ENCODE results near the gene MEF2D.

Gene MEF2D

DNA sequence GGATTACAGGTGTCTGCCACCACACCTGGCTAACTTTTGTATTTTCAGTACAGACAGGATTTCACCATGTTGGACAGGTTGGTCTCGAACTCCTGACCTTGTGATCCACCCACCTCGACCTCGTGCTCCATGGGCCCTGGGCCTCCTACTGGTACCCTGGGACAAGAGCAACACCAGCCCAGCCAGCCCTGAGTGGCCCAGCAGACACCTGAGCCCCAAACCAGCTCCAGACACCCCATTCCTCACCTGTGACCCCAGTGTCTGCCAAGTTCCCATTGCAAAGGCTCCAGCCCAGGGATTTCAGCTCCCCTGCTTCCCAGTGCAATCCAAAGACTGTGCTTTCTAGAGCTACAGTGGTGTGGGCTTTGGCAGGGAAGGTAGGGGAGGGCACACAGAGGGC, 14.6 kb downstream of the MEF2D start:
- DNase-seq, result no peak

DNA sequence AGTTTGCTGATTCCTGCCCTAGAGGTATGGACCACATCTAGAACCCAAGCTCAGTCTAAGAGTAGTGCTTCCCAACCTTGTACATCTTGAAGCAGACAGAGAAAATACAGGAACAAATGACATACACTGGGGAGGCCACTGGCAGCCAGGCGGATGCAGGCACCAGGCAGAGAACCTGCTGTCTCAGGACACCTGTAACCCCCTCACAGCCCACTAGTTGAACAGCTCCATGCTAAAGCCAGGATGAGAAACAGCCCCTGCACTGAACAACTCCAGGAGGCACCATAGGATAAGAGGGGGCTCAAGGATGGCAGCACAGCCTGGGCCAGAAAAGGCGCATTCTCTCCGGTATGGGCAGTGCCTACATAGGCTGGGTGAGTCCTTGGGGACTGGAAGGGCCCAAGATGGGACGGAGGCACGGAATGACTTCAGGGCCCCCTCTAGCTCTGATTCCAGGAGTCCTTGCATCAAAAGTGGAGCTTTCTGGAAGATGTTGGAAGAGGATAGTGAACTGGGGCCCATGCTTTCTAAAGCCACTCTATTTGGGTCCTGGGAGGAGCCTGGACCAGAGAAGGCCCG, 16.0 kb downstream of the MEF2D start:
- DNase-seq, result no peak

DNA sequence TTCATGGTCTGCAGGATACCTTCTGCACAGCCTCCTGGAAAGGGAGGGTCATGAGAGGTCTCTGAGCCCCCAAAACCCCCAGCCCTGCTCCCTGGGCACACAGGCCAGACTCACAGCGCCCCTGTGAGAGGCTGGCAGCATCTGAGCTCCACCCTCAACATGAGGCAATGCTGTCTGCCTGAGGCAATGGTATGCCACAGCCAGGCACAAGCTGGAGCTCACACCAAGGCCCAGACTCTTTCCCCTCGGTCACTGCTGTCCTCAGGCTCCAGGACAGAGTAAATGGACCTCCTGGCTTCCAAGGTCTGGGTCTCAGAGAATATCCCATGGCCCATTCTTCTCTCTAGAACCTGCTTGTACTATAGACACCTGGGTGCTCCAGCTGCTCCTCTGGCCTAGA, 17.2 kb downstream of the MEF2D start:
- no peak for DNase-seq

DNA sequence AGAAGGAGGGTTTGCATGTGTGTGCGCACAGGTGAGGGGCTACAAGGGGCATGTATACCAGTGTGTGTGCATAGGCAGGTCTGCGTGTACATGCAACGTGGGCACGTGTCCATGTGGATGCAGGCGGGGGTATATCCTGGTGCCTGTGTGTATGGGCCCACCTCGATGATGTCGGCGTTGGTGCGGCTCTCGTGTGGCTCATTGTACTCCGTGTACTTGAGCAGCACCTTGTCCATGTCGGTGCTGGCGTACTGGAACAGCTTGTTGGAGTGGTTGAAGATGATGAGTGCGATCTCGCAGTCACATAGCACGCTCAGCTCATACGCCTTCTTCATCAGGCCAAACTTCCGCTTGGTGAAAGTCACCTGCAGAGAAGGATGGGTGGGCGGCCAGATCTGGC, 18.3 kb downstream of the MEF2D start:
- DNase-seq, result no peak

DNA sequence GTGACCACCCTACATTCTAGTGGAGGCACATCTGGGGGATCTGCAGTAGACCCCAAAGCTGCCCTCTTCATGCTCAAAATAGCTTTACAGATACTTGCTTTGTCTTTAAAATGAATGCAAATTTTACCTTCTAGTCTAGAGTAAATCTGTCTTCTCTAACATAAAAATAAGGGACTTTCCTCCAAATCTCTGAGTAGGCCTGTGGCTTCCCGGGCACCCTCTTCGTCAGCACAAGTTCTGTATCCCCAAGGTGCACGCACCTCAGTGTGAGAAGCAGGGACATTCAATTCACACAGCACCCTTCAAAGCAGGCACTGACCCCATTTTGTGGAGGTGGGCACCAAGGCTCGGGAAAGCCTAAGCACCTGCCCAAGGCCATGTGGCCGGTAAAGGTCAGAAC, 19.0 kb downstream of the MEF2D start:
- DNase-seq, result no peak

DNA sequence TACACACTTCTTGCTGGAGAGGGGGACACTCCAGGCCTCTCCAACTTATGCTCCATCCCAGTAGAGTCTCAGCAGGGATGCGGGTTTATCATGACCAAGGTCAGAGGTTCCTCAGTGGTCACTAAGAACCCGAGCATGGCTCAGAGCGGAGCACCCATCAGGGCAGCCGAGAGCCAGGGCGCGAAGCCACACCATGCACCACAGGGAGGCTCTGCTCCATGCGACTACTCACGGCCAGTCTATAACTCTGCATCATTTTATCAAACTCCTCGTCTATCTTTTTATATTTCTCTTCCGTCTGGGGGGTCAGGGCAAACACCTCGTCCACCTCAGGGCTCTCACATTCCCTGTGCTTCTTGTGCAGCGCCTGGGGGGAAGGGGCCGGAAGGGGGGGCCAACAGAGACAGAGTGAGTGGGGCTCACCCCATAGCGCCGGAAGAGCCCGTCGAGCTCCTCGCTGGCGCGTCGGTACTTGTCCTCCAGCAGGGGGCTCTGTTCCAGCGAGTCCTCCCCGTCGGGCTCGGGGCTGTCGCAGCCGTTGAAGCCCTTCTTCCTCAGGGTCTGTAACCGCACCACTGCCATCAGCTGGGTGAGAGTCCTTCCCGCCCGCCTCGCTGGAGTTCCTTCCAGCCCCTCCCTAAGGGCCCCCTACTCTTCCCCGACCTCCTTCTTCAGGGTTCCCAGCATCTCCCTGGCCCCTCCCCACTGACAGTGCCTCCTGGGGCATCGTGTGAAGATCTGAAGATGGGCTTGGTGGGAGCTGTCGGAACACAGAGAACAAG, 20.0 kb downstream of the MEF2D start:
- peak; percentile 62 for DNase-seq

DNA sequence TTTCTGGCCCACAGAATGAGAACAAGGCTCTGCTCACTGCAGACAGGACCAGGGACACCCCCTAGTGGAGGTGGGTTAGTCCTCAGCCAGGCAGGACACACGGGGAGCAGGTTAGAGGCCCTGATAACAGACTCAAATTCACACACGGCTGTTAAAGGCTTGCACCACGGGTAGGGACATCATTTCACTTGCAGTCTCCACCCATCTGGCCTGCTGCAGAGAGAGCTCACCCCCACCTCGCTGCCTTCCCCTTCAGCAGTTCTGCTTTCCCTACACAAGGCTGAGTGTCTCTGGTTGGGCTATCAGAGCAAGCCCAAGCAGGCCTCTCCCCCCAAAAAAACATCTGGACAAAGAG, 20.6 kb downstream of the MEF2D start:
- DNase-seq, result no peak

DNA sequence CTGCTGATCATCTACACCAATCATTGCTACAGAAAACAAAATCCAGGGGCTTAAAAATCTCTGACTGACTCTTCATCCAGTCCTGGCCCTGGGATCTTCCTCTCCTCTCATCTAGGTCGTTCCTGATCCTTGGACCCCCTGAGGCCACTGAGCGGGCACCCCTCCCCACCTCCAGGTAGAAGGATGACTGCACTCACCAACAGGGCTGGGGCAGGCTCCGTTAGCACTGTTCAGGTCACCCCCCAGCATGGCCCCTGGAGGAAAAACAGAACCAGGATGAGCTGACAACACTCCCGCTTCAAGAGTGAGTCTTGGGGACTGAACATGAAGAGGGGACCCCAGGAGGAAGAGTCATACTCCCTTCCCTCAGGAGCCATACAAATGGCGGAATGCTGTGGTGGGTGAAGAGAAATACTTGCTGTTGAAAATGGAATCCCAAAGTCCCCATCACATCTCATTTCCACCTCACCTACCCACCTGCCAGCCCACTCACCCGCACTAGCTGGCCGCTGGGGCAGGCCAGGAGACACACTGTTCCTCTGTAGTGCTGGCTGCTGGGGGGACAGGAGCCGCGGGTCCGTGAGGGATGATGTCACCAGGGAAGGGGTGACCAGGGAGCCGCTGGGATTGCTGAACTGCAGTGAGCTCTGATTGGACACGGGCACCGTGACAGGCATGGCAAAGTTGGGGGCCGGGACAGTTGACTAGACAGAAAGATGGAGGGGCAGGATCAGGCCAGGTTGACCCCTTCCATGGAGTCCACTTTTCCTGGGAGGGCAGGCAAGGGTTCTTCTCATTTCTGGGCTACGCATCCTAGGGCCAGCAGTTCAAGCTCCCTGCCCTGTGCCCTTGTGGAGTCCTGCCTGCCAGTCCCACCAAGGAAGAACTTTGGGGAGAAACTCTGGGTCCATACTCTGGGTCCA, 21.2 kb downstream of the MEF2D start:
- DNase-seq, result no peak

DNA sequence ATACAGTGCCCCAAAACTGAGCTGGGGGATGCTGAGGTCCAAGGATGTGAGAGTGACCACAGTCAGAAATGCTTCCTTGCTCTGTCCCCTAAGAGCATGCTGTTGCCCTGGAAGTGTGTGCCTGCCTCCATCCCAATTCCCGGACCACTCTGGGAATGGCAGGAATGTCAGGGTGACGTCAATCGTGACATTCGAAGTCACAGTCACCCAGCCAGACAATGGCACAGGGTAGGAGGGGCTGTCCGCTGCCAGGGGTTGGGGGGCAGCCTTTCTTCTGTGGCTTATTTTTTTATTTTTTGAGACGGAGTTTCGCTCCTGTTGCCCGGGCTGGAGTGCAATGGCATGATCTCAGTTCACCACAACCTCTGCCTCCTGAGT, 22.3 kb downstream of the MEF2D start:
- DNase-seq, result no peak

DNA sequence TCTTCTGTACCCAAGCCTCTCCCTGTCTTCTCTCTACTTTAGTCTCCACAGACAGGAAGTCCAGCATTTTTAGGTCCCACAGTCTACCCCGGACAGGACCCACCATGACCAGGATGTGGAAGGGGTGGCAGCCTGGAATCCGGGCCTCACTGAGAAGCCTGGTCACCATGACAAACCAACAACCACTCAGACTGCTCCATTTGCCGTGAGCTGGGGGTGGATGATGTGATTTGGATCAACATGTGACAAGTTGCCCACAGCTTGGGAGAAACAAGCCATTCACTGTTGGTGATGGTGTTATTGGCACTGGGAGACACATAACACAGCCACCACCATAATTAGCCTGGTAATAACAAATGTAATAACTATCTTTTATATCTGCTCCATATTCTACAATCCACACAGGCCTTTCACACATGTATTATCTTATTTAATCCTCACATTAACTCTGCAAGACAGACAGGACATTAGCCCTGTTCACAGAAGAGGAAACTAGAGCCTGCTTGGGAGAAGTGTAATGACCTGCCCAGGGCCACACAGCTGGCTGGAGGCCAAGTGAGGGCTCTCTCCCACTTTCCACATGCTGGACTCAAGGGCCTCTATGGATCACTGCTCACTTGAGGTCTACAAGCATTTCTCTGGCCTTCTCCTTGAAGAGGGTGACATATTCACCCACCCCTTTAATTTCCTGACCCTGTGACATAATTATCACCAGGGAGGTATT, 22.9 kb downstream of the MEF2D start:
- no peak for DNase-seq

DNA sequence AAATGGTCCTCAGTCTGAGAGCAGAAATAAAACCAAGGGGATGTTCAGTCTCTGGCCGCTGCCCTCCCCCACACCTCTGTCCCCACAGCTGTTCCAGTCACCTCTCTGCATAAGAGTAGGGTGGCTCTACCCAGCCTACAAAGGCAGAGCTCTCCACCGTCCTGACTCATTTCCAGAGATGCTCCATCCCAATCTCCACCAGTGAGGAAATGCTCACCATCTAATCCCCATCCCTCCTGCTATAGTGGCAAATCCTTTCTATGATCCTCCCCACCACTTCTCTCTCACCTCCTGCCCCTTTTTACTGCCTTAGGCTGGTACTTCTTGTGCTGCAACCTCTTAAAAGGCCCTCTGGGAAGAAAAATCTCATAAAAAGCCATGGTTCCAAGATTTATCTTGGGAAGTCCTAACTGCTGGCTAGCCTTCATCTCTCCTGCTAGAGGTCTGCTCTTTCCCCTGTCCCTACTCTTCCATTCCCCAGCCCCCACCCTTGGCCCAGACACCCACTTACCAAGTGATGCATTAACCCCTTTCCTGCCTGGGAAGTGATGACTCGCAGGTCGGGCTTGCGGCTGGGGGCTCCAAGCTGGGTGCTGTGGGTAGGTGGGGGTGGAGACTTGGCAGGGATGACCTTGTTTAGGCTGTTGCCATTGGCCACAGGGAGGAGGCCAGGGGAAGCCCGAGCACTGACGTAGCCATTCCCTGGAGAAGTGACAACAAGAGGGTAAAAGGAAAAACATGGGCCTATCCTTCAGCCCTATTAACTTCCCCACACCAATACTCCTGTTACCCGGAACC, 23.9 kb downstream of the MEF2D start:
- no peak for DNase-seq

DNA sequence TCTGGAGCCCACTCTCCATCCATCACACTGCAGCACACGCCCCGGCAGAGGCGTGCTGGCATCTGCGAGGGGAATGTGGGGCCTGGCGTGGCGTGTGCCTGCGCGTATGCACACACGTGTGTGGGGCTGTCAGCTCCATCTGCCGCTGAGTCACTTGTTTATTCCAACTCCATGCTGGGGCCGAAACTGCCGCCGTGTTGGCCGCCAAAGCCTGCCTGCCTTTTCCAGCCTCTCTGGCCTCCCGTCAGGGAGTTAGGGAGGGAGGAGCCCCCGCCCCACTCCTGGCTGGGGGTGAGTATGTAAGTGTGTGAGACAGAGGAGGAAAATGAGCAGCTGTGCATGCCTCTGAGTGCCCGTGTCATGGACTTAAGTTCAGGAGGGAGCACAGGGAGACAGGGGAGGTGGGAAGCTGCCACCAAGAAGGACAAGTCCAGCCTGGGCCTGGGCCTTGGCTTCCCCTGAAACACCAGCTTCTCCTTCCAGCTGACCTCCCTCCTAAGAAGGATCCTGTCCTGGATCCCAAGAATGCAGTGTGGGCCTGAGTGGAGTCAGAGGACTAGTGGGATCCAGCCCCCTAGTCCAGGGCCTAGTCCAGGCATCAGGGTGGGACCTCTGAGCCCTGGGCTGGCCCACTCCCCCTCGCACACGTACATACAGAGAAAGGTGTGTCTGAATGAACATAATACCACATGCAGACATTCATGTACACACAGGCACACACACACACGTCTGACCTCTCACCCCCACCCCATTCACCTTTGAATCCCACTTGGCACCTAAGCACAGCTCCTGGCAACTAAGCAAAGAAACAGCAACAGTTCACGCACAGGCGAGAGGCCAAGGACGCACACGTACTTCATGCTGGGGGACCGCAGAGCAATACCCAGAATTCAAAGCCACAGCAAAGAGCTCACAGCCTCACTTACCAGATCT, 24.7 kb downstream of the MEF2D start:
- DNase-seq, result no peak

DNA sequence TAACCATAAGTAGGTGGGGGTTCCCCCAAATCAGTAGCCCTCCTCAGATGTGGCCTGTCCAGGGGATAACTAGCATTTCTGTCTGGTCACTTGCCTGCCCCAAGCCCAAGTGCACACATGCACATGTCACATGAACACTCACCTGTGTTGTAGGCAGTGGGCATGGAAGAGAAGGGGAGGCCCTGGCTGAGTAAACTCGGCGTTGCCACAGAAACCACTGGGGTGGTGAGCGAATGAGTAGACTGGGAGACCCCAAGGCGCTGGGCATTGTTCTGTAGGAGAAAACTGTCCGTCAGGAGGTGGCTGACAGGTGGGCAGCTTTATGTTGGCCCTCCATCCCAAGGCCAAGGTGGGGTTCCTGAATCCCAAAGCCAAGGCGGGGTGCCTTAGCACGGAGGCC, 25.6 kb downstream of the MEF2D start:
- no peak for DNase-seq

DNA sequence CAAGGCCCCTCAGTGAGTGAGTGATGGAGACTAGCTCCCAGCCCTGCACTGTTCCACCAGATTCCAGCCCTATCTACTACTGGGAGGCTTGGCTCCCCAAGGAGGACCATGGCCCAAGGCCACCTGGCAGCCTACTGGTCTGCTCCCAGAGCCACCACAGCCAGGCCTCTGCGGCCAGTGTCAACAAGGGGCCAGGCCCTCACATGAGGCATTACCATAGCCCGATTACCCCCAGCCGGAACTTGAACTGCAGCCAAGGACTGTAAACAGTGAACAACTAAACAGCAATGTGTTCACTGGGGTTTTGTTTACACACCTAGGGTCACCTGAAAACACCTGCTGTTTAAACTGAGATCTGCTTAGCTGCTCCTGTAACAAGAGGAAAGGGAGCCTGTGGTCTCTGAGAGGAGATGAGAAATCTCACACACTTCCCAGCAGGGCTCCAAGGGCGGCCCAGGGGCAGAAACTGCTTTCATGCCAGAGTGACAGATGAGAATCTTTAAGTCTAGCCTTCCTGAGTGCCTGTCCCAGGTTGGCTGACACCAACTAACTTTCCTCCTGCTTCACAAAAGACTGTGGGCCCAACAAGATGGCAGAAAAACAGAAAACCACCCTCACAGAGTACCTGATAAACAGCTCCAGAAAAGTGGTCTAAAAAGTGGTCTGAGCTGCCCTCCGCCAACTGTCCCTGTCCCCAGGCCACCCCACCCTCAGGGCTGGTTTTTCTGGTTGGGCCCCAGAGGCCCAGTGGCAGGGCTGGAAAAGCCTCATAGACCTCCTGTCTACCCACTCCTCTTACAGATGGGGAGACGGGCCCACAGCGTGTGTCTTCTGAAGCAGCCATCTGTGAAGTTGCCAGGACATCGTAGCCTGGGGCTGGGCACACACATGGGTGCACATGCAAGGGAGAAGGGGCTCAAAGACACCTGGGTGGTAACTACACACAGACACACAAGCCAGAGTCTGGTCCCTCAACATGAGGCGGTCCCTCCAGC, 28.8 kb downstream of the MEF2D start:
- no peak for DNase-seq

DNA sequence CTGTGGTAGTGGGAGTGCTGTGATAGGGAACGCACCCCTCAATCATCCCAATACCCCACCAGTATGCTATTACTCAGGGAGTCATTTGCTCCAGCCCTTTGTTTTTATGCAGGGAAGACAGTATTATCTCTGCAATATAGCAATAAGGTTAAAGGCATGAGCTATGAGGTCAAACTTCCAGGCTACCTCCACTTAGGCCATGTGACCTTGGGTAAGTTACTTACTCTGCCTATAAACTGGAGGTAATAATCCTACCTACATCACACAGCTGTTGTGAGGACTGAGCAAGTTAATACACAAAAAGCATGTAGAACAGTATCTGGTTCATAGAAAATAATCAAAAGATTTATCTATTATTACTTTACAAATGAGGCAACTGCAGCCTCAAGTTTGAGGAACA, 30.1 kb downstream of the MEF2D start:
- no peak for DNase-seq

DNA sequence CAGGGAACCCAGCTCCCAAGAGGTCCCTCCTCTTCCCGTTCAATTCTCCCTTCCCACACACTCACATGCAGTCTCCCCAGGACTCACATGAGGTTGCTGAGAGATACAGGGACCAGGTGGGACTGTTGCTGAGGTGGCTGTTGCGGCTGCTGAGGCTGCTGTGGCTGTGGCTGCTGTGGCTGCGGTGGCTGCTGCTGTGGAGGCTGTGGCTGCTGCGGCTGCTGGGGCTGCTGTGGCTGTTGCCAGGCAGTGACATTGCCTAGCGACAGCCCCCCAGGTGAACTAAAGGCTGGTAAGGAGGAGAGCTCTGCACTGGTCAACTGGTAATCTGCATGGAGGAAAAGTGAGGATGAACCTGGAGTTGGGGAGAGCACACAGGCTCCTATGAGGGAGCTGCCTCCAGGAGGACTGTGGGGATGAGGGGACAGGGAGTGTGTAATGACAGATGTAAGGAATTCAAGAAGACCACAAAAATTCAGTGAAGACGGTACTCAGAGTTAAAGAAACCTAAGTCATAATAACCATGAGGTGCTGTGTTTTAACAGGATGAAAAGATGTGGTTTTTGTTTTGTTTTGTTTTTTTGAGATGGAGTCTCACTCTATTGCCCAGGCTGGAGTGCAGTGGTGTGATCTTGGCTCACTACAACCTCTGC, 31.8 kb downstream of the MEF2D start:
- DNase-seq, result no peak

DNA sequence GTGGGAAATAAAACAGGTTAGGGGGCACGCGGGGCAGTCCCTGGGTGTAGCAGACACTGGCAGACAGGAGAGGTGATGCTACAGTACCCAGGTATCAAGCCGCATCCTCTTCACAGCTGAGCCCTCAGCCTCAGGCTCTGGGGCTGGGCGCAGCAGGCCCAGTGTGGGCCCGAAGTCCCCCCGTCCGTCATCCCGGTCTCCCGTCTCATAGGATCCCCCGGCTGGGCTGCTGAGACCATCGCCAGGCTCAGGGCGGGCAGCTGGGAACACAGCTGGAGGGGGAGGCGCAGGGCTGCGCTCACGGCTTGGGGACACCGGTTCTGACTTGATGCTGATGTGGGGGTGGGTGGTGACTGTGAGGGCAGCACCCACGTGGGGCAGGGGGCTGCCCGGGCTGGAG, 32.7 kb downstream of the MEF2D start:
- no peak for DNase-seq

DNA sequence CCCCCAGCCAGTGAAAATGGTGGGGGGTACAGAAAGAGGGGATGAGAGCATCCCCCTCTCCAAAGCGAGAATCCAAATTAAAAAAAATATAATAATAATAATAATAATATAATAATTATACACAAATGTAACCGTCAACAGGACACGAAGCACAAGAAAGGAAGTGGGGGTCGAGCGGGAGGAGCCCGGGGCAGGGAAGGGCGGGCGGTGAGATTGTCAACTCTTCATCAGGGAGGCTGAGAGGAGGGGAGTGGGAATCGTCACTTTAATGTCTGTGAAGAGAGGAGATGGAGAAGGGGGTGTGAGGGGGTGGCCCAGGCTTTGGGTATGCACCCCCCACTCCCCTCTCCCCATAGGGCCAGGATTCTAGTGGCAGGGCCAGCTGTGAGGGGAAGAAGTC, 33.2 kb downstream of the MEF2D start:
- DNase-seq, result no peak

DNA sequence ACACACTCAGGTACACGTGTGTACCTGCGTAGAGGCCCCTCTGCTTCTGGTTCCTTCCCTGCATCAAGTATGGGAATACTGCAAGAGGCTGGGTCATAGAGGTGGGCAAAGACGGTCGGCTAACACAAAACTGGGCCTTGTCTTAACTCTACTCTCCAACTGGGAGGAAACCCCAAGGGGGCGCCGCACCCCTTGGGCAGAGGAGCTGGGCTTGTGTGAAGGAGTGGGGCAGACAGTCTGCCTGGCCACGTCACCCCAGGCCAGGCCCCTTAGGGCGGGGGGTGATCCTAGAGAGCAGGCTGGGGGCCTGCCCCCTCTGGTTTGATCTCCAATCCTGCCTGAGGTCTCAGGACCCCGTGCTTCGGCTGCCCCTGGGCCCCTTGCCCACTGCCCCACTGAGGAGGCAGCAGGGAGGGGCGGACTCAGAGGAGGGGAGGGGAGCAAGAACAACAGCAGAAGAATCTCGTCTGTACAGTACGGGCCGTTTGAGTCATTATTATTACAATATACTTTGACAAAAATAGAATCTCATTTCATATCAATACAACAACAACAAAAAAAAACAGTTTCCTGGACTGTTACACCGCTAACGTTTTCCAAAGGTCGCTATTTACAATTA, 34.7 kb downstream of the MEF2D start:
- no peak for DNase-seq
